Lung (tissue), 12 donors: ENCODE data around the gene A3GALT2. TPM values are rescaled to one million over a fixed set of nuclear protein-coding genes. Genes with fewer than 3 reads are reported as not detected.

Source experiments
- ATAC-seq: fragments of 200-7000 bp; cut with Tn5 transposase; one replicate; pipeline ENCODE4 v1.9.1; 2020; ENCODE audit warnings: moderate number of reproducible peaks; ENCODE audit not compliant: insufficient read depth, low FRiP score
- DNase-seq, 3 donors: peaks; one replicate each; pipeline ENCODE4 v3.0.0-alpha.2; 2013 to 2017
- H3K27ac ChIP-seq, 2 donors: one replicate each; pipeline ENCODE4 v1.5.1; 2013; ENCODE audit warnings: mild to moderate bottlenecking in 2 of 2, moderate library complexity in 2 of 2, control low read depth in 1 of 2, inconsistent platforms in 1 of 2, low read depth in 1 of 2, low read length in 1 of 2
- H3K27me3 ChIP-seq, 3 donors: one replicate each; pipeline ENCODE4 v1.5.1; 2013; ENCODE audit warnings: low read length in 2 of 3; ENCODE audit not compliant: control insufficient read depth in 3 of 3, insufficient read depth in 3 of 3
- H3K36me3 ChIP-seq, 4 donors: one replicate each; pipeline ENCODE4 v1.5.1; 2013; ENCODE audit warnings: low read length in 4 of 4, mild to moderate bottlenecking in 1 of 4, moderate library complexity in 1 of 4; ENCODE audit not compliant: control insufficient read depth in 4 of 4, insufficient read depth in 4 of 4
- H3K4me1 ChIP-seq, 5 donors: one replicate each; pipeline ENCODE4 v1.5.1; 2013; ENCODE audit warnings: low read length in 5 of 5, mild to moderate bottlenecking in 2 of 5, moderate library complexity in 1 of 5; ENCODE audit not compliant: control insufficient read depth in 5 of 5, insufficient read depth in 5 of 5
- H3K4me3 ChIP-seq: one replicate; pipeline ENCODE4 v1.5.1; 2013; ENCODE audit warnings: mild to moderate bottlenecking, control low read depth, moderate library complexity
- H3K9ac ChIP-seq, 2 donors: one replicate each; pipeline ENCODE4 v1.5.1; 2013; ENCODE audit warnings: low read length in 2 of 2, control low read depth in 1 of 2; ENCODE audit not compliant: insufficient read depth in 1 of 2
- H3K9me3 ChIP-seq, 4 donors: one replicate each; pipeline ENCODE4 v1.5.1; 2013; ENCODE audit warnings: low read length in 3 of 4, mild to moderate bottlenecking in 1 of 4, moderate library complexity in 1 of 4; ENCODE audit not compliant: control insufficient read depth in 4 of 4, insufficient read depth in 3 of 4
- WGBS, 2 donors: extraction: QIAGEN DNeasy Blood & Tissue Kit; methylation state at CpG; one replicate each; pipeline ENCODE4 v1.1.7; 2013; 5-methylcytosine and 5-hydroxymethylcytosine counted together
- polyA plus RNA-seq, 2 donors: library from polyadenylated mRNA; stranded (reverse); fragments of 200-250 nt; gene quantifications; one replicate each; pipeline ENCODE4 v1.2.1, GENCODE V29; 2013
- total RNA-seq, 2 donors: library from RNA; depleted of rRNA in 1 of 2; stranded (reverse); fragments of >200 nt in 1 of 2; gene quantifications; one replicate each; pipeline ENCODE4 v1.2.1, GENCODE V29; 2014 to 2021
- TF ChIP-seq, protein P1 (sequence below): IDR thresholded peaks from 2 replicates; pipeline ENCODE4 v1.5.1; 2012; ENCODE audit warnings: mild to moderate bottlenecking; ENCODE audit errors: control extremely low read depth, extremely low read depth
- donor health status: control.
- donor health status: control.
- donor health status: Bipolar disorder and iron deficiency.
- donor health status: healthy.
- donor health status: DM: yes; HTN: yes; CAD: no.

Gene A3GALT2
- total and polyA plus RNA-seq, 4 donors: 0.07 to 0.28 TPM; not detected in 2

DNA sequence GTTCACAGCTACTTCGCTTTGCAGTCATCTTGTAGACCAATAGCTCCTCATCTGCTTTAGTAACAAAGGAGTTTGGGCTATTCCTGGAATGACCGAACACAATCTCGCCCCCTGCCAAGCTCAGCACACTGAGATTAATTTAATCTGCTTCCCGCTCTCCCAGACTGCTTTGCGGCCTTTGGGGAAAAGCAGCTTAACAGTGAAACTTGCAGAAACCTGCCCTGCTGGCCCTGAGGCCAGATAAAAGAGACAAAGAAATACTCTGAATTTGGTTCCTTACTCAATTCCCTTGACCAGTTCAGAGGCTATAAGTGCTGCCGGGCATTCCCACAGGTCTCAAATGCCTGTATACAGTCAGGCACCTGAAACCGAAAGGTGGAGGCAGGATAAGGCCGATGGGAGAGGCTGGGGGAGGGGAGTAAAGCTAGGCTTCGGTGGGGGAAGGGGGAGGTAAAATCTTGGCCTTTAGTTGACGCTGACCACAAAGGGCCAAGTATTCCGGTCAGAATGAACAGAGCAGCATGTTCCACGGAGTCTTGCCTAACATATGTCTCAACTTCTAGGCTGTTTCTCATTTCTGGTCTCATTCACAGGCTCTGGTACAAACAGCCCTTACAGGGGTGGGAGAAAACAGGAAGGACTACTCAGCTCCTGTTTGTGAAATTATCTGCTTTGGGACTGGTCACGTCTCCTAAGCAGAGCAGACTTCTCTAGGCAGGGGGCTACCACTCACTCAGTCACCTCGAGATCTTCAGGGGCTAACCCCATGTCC is 17.7 kb upstream of the A3GALT2 start:
- peak; percentile 65 to 84 (median 82) for DNase-seq

DNA sequence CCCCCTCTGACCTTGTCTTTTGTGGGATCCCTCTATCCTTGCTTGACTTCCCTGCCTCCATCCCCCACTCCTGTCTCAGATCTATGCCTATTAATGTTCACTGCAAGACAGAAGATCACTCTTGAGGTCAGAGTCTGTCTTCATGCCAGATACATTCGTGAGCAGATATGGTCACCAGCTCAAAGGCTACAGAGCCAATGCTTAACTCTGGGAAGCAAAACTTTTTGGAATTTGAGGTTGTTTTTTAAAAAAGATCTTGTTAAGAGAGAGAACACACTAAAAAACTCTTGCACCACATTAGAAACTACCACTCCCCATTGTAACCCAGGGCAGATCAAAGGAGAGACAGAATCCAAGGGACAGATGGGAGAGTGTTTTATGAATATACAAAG is 17.1 kb upstream of the A3GALT2 start:
- Histone ChIP-seq H3K4me1 (peaks cover 39 to 66% (median 48%) of the 10 kb centered on the region in 5 donors), H3K27ac (peak overlapping the region; percentile 94 to 95), H3K4me3 (no peak overlapping the region), H3K9ac (peak overlapping the region in 1 of 2 donors; percentile 61), H3K36me3 (peaks cover 0 to 22% (median 10%) of the 10 kb centered on the region in 4 donors), H3K9me3 (no peaks in the 10 kb centered on the region), H3K27me3 (no peaks in the 10 kb centered on the region)
- DNase-seq (no peak), ATAC-seq (no peak)
- WGBS, 2 donors: 28 to 62% methylated on average over 1 of the region's 1 CpG
- TF ChIP-seq, protein P1, sequence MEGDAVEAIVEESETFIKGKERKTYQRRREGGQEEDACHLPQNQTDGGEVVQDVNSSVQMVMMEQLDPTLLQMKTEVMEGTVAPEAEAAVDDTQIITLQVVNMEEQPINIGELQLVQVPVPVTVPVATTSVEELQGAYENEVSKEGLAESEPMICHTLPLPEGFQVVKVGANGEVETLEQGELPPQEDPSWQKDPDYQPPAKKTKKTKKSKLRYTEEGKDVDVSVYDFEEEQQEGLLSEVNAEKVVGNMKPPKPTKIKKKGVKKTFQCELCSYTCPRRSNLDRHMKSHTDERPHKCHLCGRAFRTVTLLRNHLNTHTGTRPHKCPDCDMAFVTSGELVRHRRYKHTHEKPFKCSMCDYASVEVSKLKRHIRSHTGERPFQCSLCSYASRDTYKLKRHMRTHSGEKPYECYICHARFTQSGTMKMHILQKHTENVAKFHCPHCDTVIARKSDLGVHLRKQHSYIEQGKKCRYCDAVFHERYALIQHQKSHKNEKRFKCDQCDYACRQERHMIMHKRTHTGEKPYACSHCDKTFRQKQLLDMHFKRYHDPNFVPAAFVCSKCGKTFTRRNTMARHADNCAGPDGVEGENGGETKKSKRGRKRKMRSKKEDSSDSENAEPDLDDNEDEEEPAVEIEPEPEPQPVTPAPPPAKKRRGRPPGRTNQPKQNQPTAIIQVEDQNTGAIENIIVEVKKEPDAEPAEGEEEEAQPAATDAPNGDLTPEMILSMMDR: no peak

More for the DNA sequence above, 17.7 kb upstream of the A3GALT2 start:
- WGBS, 2 donors: 25 to 28% methylated on average over 14 of the region's 14 CpGs
- TF ChIP-seq, protein P1: no peak
- Histone ChIP-seq H3K9me3 (no peaks in the 10 kb centered on the region), H3K4me3 (no peak overlapping the region), H3K36me3 (peaks cover 0 to 19% (median 5%) of the 10 kb centered on the region in 4 donors), H3K27ac (peak overlapping the region; percentile 94 to 95), H3K27me3 (no peaks in the 10 kb centered on the region), H3K9ac (peak overlapping the region; percentile 18 to 61), H3K4me1 (peaks cover 39 to 70% (median 52%) of the 10 kb centered on the region in 5 donors)
- ATAC-seq: peak; percentile 73

DNA sequence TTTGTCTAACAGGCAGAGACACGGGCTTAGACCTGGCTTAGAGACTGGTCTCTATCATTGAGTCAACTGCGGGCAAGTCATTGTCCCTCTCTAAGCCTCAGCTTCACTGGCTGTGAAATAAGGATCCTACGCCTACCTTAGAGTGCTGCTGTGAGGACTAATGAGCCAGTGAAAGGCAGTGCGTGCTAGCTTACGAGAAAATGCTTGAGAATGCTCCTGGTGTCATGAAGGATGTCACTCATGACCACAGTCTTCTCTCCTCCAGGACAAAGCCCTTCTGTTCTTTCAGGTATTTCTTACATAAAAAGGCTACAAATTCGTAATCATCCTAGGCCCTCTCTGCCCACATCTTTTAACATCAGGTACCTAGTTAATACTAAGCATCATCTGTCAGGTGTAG is 16.5 kb upstream of the A3GALT2 start:
- ATAC-seq (no peak), DNase-seq (no peak)
- Histone ChIP-seq H3K9me3 (no peaks in the 10 kb centered on the region), H3K27ac (peak overlapping the region; percentile 82 to 95), H3K4me3 (no peak overlapping the region), H3K4me1 (peaks cover 34 to 63% (median 43%) of the 10 kb centered on the region in 5 donors), H3K27me3 (no peaks in the 10 kb centered on the region), H3K9ac (no peak overlapping the region), H3K36me3 (peaks cover 0 to 27% (median 16%) of the 10 kb centered on the region in 4 donors)
- WGBS, 2 donors: 80 to 94% methylated on average over 6 of the region's 6 CpGs
- TF ChIP-seq, protein P1: no peak
